Lower leg skin (tissue), 3 donors: Measurements from ENCODE around the gene HSD3B1.

Source experiments
- POLR2A ChIP-seq, 2 donors: fragments of 450-650 bp; IDR thresholded peaks; one replicate each; pipeline ENCODE4 v1.6.1; 2016 to 2017; ENCODE audit warnings: antibody characterized with exemption in 2 of 2, mild to moderate bottlenecking in 1 of 2, moderate library complexity in 1 of 2
- TF ChIP-seq, protein P1 (sequence below), 3 donors: fragments of 450-650 bp; IDR thresholded peaks; one replicate each; pipeline ENCODE4 v1.5.1; 2016; ENCODE audit warnings: antibody characterized with exemption in 3 of 3, mild to moderate bottlenecking in 3 of 3, moderate library complexity in 2 of 3

DNA sequence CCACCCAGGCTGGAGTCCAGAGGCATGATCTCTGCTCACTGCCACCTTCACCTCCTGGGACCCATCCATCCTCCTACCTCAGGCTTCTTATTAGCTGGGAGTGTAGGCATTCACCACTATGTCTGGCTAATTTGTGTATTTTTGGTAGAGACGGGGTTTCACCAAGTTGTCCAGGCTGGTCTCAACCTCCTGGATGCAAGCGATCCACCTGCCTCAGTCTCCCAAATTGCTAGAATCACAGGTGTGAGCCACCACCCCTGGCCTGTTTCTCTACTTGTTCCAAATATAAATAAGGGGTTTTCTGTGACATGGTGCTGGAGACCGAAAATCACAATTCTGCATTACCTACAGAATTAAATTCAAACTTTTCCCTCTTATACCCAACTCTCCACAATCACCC, 36.6 kb upstream of the HSD3B1 start:
- TF ChIP-seq POLR2A (IDR thresholded peaks at IDR 0.05), result no peak
- TF ChIP-seq, protein P1, sequence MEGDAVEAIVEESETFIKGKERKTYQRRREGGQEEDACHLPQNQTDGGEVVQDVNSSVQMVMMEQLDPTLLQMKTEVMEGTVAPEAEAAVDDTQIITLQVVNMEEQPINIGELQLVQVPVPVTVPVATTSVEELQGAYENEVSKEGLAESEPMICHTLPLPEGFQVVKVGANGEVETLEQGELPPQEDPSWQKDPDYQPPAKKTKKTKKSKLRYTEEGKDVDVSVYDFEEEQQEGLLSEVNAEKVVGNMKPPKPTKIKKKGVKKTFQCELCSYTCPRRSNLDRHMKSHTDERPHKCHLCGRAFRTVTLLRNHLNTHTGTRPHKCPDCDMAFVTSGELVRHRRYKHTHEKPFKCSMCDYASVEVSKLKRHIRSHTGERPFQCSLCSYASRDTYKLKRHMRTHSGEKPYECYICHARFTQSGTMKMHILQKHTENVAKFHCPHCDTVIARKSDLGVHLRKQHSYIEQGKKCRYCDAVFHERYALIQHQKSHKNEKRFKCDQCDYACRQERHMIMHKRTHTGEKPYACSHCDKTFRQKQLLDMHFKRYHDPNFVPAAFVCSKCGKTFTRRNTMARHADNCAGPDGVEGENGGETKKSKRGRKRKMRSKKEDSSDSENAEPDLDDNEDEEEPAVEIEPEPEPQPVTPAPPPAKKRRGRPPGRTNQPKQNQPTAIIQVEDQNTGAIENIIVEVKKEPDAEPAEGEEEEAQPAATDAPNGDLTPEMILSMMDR (IDR thresholded peaks at IDR 0.05), result no peak
